Right cardiac atrium (tissue), 5 donors: Measurements from ENCODE around the gene PFDN5. TPM values are rescaled to one million over a fixed set of nuclear protein-coding genes. Genes with fewer than 3 reads are reported as not detected.

Experiments used
- ATAC-seq, 2 donors: fragments of 200-7000 bp; cut with Tn5 transposase; one replicate each; pipeline versions ENCODE4 v1.8.0 to v1.9.1; 2020; ENCODE audit warnings: moderate library complexity in 2 of 2, mild to moderate bottlenecking in 1 of 2
- DNase-seq, 3 donors: peaks; one replicate each; pipeline ENCODE4 v3.0.0-alpha.2; 2020
- H3K27ac ChIP-seq: one replicate; pipeline ENCODE4 v1.5.1; 2013; ENCODE audit warnings: mild to moderate bottlenecking, low read length, control low read depth, moderate library complexity
- H3K27me3 ChIP-seq: one replicate; pipeline ENCODE4 v1.6.1; 2013; ENCODE audit not compliant: control insufficient read depth, insufficient read depth
- H3K4me1 ChIP-seq: one replicate; pipeline ENCODE4 v1.6.1; 2013; ENCODE audit warnings: low read length; ENCODE audit not compliant: control insufficient read depth, insufficient read depth
- H3K4me3 ChIP-seq: one replicate; pipeline ENCODE4 v1.5.1; 2013; ENCODE audit warnings: low read length, control low read depth
- H3K9me3 ChIP-seq: one replicate; pipeline ENCODE4 v1.6.1; 2013; ENCODE audit warnings: low read length; ENCODE audit not compliant: control insufficient read depth
- WGBS: extraction: QIAGEN DNeasy Blood & Tissue Kit; methylation state at CpG from one replicate; pipeline ENCODE4 v1.1.7; 2013; 5-methylcytosine and 5-hydroxymethylcytosine counted together
- intact Hi-C, 4 donors: fragments of 100-400 bp; cut with DNase I; formaldehyde crosslinking; loops; one replicate each; pipeline versions ENCODE4 v1.11.0 to v1.14.0; 2022 to 2023
- long read RNA-seq, 4 donors: library from polyadenylated mRNA; unstranded; transcript quantifications; one replicate each; pipeline ENCODE4 v2.0.0, GENCODE V29; 2020 to 2021
- polyA plus RNA-seq: library from polyadenylated mRNA; stranded (reverse); fragments of 200-250 nt; gene quantifications from one replicate; pipeline ENCODE4 v1.2.3, GENCODE V29; 2013
- total RNA-seq, 4 donors: library from RNA; stranded (reverse); fragmentation: NEBNext Ultra II Directional; extraction: Animal tissue kit (Norgen Biotek cat#: 25700); gene quantifications; one replicate each; pipeline ENCODE4 v1.2.1, GENCODE V29; 2021
- donor health status: healthy with polysubstance abuse.
- donor health status: DM: no; HTN: yes; CAD: no.
- donor health status: DM: no; HTN: no; CAD: no.
- donor health status: DM: no; HTN: yes; CAD: no; lungs with severe emphysema.
- donor health status: DM: yes; HTN: yes; CAD: no.

PFDN5 gene
- total RNA-seq (100 to 1,000 TPM; 355 to 443 (median 395) TPM), polyA plus RNA-seq (764 TPM)
- long read RNA-seq, donor 1, transcript PFDN5-214 (6 exons, 847 nt), result major isoform, 99 of 144 reads
- long read RNA-seq, donor 1, transcript PFDN5-203 (4 exons, 478 nt), result minor isoform, 20 of 144 reads
- long read RNA-seq, donor 1, partial matches to known transcripts, result 1 of 144 reads
- long read RNA-seq, donor 1, other reads (novel, unspliced or antisense), result 15 of 144 reads
- long read RNA-seq, donor 2, transcript PFDN5-203 (4 exons, 478 nt), result minor isoform, 14 of 157 reads
- long read RNA-seq, donor 2, transcript PFDN5-214 (6 exons, 847 nt), result major isoform, 125 of 157 reads
- long read RNA-seq, donor 2, partial matches to known transcripts, result 4 of 157 reads
- long read RNA-seq, donor 2, other reads (novel, unspliced or antisense), result 14 of 157 reads
- long read RNA-seq, donor 3, transcript PFDN5-214 (6 exons, 847 nt), result major isoform, 87 of 130 reads
- long read RNA-seq, donor 3, transcript PFDN5-203 (4 exons, 478 nt), result minor isoform, 8 of 130 reads
- long read RNA-seq, donor 3, partial matches to known transcripts, result 0 of 130 reads
- long read RNA-seq, donor 3, other reads (novel, unspliced or antisense), result 31 of 130 reads
- long read RNA-seq, donor 4, transcript PFDN5-214 (6 exons, 847 nt), result major isoform, 86 of 106 reads
- long read RNA-seq, donor 4, partial matches to known transcripts, result 2 of 106 reads
- long read RNA-seq, donor 4, other reads (novel, unspliced or antisense), result 11 of 106 reads

DNA sequence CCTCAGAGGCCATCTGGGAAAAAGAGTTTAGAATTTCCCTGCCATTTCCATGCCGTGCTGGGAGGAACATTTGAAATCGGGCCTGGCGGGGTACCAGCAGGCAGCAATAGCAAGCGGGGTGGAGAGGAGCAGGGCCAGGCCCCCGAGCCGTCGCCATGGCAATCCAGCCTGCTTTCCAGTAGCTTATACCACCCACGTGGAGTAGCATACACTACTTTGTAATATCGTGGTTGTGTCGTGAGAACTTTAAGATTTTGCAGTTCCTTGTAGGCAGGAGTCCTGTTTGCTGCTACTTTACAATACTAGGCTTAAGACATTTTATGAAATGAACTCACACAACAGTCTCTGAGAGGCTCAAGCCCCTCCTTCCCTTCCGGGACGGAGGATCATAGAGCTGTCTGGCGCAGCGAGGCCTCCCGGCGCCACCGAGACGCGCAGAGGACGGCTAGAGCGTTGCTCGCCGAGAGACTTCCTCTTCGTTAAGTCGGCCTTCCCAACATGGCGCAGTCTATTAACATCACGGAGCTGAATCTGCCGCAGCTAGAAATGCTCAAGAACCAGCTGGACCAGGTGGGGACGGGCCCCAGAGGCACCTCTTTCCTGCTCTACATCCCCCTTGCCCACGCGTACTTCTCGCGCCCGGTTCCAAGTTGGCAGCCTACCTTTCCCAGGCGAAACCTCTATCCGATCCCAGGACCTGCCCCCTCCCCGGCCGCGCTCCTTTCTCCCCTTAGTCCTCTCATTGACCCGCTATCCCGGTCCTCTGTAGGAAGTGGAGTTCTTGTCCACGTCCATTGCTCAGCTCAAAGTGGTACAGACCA is at the start of gene PFDN5:
TSS of gene PFDN5 (plus strand) at position 473 of the 821 bp plus-strand sequence. CDS start at position 499, 26 bp downstream.
- no peaks in the 10 kb centered on the region for H3K4me1 ChIP-seq
- peak within 1 kb of the TSS; percentile 88 for H3K27ac ChIP-seq
- no peaks in the 10 kb centered on the region for H3K9me3 ChIP-seq
- peak; percentile 91 to 94 for ATAC-seq
- intact Hi-C loops, result no loop called here
- peak within 1 kb of the TSS; percentile 97 for H3K4me3 ChIP-seq
- H3K27me3 ChIP-seq, result no peaks in the 10 kb centered on the region
- peak; percentile 89 to 96 (median 95) for DNase-seq
- under 1% methylated on average over 42 of the region's 42 CpGs for WGBS

DNA sequence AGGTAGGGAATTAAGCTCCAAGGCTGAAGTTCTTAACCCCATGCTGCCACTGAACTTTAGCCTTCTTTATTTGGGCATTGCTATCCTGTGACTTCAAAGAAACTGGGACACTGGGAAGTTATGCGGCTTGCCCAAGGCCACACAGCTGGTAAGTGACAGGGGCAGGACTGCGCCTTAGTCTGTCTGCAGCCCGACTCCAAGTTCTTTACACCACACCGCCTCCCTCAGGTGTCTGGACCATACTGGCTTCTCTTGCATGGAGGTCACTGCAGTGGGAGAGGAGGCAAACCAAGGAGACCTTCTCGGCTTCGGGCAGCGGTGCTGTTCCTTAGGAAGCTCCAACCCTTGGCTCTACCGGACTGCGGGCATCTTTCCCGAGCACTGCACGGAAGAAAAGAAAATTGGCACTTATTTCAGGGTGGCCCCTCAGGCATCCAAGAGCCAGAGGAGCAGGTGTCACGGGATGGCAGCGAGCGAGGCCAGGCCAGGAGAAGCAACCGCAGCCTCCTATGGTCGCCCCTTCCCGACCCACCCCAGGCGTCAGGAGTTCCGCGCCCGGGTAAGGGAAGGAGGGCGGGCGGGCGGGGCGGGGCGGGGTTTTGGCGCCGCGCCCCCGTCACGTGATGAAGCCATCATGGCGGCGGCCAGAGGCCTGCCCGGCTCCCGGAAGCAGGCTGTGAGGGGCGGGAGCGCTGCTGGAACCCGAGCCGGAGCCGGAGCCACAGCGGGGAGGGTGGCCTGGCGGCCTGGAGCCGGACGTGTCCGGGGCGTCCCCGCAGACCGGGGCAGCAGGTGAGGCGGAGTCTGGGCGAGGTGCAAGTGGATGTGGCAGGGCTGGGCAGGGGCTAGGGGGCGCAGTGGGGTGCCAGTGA is 43.6 kb upstream of the PFDN5 start:
- WGBS, result under 1% methylated on average over 51 of the region's 51 CpGs
- intact Hi-C loops, result loop anchor here in 2 of 4 donors (5.0 kb wide), 2 partner anchors 34 to 39 kb away; no protein-coding TSS in a partner anchor
- Histone ChIP-seq H3K4me3 (peak overlapping the region; percentile 63), H3K4me1 (peaks cover 2% of the 10 kb centered on the region), H3K27ac (peak overlapping the region; percentile 96), H3K9me3 (no peaks in the 10 kb centered on the region), H3K27me3 (no peaks in the 10 kb centered on the region)
- DNase-seq, result peak; percentile 86 to 93 (median 93)
- ATAC-seq, result peak; percentile 95 to 96

DNA sequence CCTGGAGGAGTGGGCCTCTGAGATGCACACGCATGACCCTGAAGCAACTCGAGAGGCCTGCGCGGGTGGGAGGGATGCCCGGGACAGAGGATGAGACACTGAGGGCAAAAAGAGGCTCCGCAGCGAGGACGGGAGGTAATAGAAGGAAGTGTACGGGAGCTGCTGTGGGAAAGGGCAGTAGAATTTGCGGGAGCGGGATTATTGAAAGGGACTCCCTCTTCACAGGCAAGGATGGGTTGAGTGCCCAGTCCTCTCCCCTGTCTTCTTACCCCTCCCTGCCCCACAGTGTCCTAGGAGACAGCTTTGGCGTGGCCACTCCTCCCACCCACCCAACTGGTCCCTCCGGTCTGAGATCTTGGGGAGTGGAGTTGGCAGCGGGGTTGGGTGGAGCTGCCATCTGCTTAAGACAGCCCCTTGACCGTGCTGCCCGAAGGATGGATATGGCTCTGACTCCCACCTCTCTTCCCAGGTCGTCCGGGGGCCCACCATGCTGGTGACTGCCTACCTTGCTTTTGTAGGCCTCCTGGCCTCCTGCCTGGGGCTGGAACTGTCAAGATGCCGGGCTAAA is 42.9 kb upstream of the PFDN5 start:
- Histone ChIP-seq H3K9me3 (no peaks in the 10 kb centered on the region), H3K4me3 (peak overlapping the region; percentile 63), H3K4me1 (peaks cover 2% of the 10 kb centered on the region), H3K27ac (peak overlapping the region; percentile 66), H3K27me3 (no peaks in the 10 kb centered on the region)
- 8% methylated on average over 19 of the region's 19 CpGs for WGBS
- intact Hi-C loops, result loop anchor here in 2 of 4 donors (5.0 kb wide), 2 partner anchors 35 to 40 kb away; no protein-coding TSS in a partner anchor
- peak; percentile 37 to 74 (median 67) for DNase-seq
- peak; percentile 22 to 23 for ATAC-seq

DNA sequence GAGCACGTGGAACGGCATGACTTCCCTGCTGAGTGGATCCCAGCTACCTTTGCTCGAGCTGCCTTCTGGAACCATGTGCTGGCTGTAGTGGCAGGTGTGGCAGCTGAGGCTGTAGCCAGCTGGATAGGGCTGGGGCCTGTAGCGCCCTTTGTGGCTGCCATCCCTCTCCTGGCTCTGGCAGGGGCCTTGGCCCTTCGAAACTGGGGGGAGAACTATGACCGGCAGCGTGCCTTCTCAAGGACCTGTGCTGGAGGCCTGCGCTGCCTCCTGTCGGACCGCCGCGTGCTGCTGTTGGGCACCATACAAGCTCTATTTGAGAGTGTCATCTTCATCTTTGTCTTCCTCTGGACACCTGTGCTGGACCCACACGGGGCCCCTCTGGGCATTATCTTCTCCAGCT is 42.0 kb upstream of the PFDN5 start:
- no peaks in the 10 kb centered on the region for H3K9me3 ChIP-seq
- intact Hi-C loops, result loop anchor here in 2 of 4 donors (5.0 kb wide), 2 partner anchors 36 to 41 kb away; no protein-coding TSS in a partner anchor
- DNase-seq (peak in 1 of 3 donors; percentile 45), ATAC-seq (no peak)
- no peak overlapping the region for H3K4me3 ChIP-seq
- WGBS, result 92% methylated on average over 13 of the region's 13 CpGs
- H3K27ac ChIP-seq, result no peak overlapping the region
- no peaks in the 10 kb centered on the region for H3K27me3 ChIP-seq
- H3K4me1 ChIP-seq, result peaks cover 2% of the 10 kb centered on the region

DNA sequence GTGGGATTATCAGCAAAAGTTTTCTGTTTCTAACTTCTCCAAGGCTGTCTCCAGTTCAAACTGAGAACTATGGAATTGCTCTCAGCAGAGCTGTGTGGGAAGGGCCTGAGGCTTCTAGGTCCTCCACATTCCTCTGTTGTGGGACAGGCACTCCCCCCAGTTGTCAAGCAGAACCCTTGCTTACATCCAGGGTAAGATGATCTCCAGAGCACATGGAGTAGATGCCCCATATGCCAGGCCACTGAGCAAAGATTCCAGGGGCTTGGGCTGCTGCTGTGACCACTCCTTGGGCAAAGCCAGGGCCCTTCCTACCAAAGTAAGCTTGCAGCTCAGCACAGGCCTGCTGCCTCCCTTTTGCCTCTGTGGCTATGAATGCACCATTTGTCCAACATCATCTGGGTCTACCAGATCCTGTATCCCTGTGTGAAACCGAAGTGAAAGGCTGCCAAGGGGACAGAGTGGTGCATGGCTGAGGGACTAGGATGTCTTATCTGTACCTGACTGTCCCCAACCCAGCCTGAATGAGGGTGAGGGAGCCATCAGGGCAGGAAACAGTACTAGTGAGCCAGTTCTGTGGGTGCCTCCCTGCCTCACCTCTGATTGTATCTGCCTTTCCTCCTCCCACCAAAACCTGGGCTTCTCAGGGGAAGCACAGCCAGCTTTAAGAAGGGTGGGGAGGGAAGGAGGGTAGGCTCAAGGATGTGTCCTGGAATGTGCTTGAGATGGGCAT is 40.4 kb upstream of the PFDN5 start:
- H3K9me3 ChIP-seq, result no peaks in the 10 kb centered on the region
- H3K27ac ChIP-seq, result no peak overlapping the region
- H3K4me1 ChIP-seq, result peaks cover 2% of the 10 kb centered on the region
- H3K4me3 ChIP-seq, result no peak overlapping the region
- DNase-seq (no peak), ATAC-seq (no peak)
- intact Hi-C loops, result loop anchor here in 2 of 4 donors (5.0 kb wide), 2 partner anchors 38 to 43 kb away; no protein-coding TSS in a partner anchor
- H3K27me3 ChIP-seq, result no peaks in the 10 kb centered on the region
- WGBS, result 86% methylated on average over 1 of the region's 1 CpG

DNA sequence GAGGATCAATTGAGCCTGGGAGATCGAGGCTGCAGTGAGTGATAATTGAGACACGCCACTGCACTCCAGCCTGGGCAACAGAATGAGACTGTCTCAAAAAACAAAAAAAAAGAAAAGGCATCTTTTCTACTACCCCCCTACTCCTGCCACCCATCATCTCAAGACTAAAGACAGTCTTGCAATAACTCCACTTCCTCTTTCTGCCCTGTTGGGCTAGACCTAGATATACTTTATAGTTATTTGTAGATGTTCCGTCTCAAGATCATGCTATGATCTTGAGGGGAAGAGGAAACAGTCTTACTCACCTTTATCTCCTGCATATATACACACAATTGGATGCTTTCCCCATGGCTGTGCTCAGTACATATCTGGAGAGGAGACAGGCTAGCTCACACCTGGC is 39.3 kb upstream of the PFDN5 start:
- Histone ChIP-seq H3K9me3 (no peaks in the 10 kb centered on the region), H3K4me3 (no peak overlapping the region), H3K27ac (no peak overlapping the region), H3K4me1 (peaks cover under 1% of the 10 kb centered on the region), H3K27me3 (no peaks in the 10 kb centered on the region)
- intact Hi-C loops, result no loop called here
- 80% methylated on average over 3 of the region's 3 CpGs for WGBS
- ATAC-seq (no peak), DNase-seq (no peak)

DNA sequence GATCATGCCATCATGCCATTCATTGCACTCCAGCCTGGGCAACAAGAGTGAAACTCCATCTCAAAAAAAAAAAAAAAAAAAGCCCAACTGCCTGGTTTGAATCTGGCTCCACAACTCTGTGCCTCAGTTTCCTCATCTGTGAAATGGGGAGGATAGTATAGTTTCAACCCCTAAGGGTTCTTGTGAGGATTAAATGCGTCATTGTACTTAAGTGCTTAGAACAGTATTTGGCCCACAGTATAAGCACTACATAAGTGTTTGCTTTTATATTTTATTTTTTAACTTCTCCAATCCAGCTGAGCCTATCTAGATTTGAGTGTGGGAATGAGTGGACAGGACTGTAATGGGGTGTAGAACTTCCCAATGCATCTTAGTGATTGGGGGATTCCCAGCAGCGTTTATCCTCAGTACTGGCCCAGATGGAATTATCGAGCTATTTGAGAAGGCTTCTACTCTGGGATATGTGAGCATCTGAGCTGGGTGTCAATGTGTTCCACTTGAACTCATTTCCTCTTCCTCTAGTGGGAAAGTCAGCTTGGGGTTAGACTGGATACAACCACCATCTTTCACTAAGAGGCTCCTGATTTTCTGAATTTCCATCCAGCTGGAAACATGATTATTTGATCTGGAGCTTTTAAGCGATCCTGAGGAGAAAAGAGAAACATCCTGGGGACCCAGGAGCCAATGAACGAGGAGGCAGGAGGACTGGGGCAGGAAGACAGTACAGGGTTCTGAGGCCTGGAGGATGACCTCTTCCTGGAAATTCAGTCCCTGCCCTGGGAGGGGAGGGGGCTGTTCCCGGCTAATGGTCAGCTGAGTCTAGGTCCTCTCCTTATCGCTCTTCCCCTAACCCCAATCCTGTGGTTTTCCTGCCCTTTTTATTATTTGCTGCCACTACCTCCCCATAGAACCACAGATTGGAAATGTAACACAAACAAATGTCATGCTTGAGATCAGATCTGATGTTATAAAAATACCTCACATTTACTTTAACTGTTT is 36.5 kb upstream of the PFDN5 start:
- no peak overlapping the region for H3K27ac ChIP-seq
- ATAC-seq, result peak; percentile 68 to 80
- intact Hi-C loops, result no loop called here

DNA sequence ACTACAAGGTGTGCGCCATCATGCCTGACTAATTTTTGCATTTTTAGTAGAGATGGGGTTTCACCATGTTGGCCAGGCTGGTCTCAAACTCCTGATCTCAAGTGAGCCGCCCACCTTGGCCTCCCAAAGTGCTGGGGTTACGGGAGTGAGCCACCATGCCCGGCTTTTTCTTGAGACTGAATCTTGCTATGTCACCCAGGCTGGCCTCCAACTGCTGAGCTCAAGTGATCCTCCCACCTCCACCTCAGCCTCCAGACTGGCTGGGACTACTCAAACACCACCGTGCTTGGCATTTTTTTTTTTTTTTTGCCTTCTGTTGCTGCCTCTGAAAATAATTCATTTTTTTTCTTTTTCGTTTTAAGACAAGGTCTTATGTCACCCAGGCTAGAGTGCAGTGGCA is 35.5 kb upstream of the PFDN5 start:
- no peaks in the 10 kb centered on the region for H3K27me3 ChIP-seq
- no peak overlapping the region for H3K4me3 ChIP-seq
- DNase-seq (no peak), ATAC-seq (no peak)
- no peaks in the 10 kb centered on the region for H3K4me1 ChIP-seq
- H3K27ac ChIP-seq, result no peak overlapping the region
- WGBS, result 90% methylated on average over 6 of the region's 6 CpGs
- H3K9me3 ChIP-seq, result no peaks in the 10 kb centered on the region
- intact Hi-C loops, result no loop called here

More for the DNA sequence above, 36.5 kb upstream of the PFDN5 start:
- 48% methylated on average over 7 of the region's 7 CpGs for WGBS
- Histone ChIP-seq H3K27me3 (no peaks in the 10 kb centered on the region), H3K4me3 (no peak overlapping the region), H3K4me1 (no peaks in the 10 kb centered on the region), H3K9me3 (no peaks in the 10 kb centered on the region)
- DNase-seq, result no peak
